ENCODE measurements around the gene TMEM63B. TPM values are rescaled to one million over a fixed set of nuclear protein-coding genes. Genes with fewer than 3 reads are reported as not detected.
A peak's percentile ranks its signal among the peaks of the same experiment; 100 is the strongest.

TMEM63B gene
- total RNA-seq, 1 donor from 2014 or later: 33.4 TPM

DNA sequence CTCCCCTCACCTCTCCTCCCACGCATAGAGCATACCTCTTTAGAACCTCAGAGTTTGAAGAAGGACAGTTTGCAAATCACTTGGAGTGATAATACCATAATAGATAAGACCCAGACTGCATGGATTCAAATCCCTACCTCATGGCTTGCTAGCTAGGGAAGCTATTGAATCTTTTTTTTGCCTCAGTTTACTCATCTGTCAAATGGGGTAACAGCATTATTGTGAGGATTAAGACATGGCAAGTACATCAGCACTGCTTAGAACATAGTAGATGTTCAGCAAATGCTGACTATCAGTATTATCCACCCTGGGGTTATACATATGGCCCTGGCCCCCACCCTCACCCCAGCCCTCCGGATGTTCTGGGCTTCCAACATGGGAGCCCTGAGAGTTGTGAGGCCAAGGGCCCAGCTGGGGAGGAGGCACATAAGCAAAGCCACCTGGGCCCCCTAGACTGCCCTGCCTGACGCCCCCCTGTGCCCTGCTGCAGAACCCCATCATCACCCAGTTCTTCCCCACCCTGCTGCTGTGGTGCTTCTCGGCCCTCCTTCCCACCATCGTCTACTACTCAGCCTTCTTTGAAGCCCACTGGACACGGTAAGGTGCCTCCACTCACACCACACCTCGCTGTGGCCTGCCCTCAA lies 22.1 kb downstream of the TMEM63B start:
- Mint-ChIP-seq H3K4me3 (ENCODE audit: unreplicated experiment) (peak overlapping the region; percentile 28), H3K4me1 (ENCODE audit: unreplicated experiment) (no peaks in the 10 kb centered on the region), H3K27ac (ENCODE audit: unreplicated experiment) (no peak overlapping the region), H3K9me3 (ENCODE audit: unreplicated experiment) (no peaks in the 10 kb centered on the region), H3K36me3 (ENCODE audit: low read depth, unreplicated experiment) (peaks cover 21% of the 10 kb centered on the region), H3K27me3 (ENCODE audit: unreplicated experiment) (peaks cover 12% of the 10 kb centered on the region)
- TF ChIP-seq CTCF (IDR thresholded peaks at IDR 0.05; ENCODE audit: unreplicated experiment): no peak
- DNase-seq (ENCODE audit: low spot score): no peak

GRCh38 chr6:44150317-44150917 lies 23.1 kb downstream of the TMEM63B start:
- Mint-ChIP-seq H3K4me3 (ENCODE audit: unreplicated experiment) (peak overlapping the region; percentile 49), H3K27ac (ENCODE audit: unreplicated experiment) (no peak overlapping the region), H3K27me3 (ENCODE audit: unreplicated experiment) (peaks cover 12% of the 10 kb centered on the region)

DNA sequence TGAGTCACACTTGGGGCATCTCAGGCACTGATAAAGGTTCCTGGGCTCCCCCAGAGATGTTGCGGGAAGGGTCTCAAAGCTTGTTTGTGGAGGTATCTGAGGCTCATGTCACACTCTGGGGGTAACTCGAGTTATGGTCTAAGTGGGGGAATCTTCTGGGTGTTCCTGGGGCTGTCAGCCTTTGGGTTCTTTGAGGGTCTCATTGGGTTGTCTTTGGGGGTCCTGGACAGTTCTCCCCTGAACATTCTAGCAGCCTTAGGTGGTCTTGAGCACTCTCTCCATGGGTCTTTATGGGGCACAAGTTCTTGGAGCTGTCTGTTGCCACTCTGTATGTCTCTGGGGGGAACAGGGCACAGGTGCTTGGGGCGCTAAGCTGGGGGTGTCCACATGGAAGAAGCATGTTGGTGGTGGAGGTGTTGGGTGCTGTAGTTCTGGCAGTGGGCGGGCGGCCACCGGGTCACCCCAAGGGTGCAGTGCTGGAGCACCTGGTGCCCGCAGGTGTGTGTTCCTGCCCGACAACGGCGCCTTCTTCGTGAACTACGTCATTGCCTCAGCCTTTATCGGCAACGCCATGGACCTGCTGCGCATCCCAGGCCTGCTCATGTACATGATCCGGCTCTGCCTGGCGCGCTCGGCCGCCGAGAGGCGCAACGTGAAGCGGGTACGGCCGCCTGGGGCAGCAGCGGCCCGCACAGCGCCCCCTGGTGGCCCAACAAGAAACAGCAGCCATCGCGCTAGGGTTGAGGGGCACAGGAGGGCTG lies 24.2 kb downstream of the TMEM63B start:
- DNase-seq (ENCODE audit: low spot score): peak; percentile 92
- Mint-ChIP-seq H3K27ac (ENCODE audit: unreplicated experiment) (no peak overlapping the region), H3K4me3 (ENCODE audit: unreplicated experiment) (no peak overlapping the region), H3K36me3 (ENCODE audit: low read depth, unreplicated experiment) (peaks cover 21% of the 10 kb centered on the region), H3K4me1 (ENCODE audit: unreplicated experiment) (no peaks in the 10 kb centered on the region), H3K27me3 (ENCODE audit: unreplicated experiment) (peaks cover 10% of the 10 kb centered on the region), H3K9me3 (ENCODE audit: unreplicated experiment) (no peaks in the 10 kb centered on the region)
- peak; percentile 100 for TF ChIP-seq CTCF (IDR thresholded peaks at IDR 0.05; ENCODE audit: unreplicated experiment)

More at GRCh38 chr6:44150317-44150917, 23.1 kb downstream of the TMEM63B start:
- Mint-ChIP-seq H3K4me1 (ENCODE audit: unreplicated experiment) (no peaks in the 10 kb centered on the region), H3K36me3 (ENCODE audit: low read depth, unreplicated experiment) (peaks cover 21% of the 10 kb centered on the region), H3K9me3 (ENCODE audit: unreplicated experiment) (no peaks in the 10 kb centered on the region)
- TF ChIP-seq CTCF (IDR thresholded peaks at IDR 0.05; ENCODE audit: unreplicated experiment): no peak
- no peak for DNase-seq (ENCODE audit: low spot score)

GRCh38 chr6:44152109-44152461 lies 24.7 kb downstream of the TMEM63B start:
- Mint-ChIP-seq H3K9me3 (ENCODE audit: unreplicated experiment) (no peaks in the 10 kb centered on the region), H3K27me3 (ENCODE audit: unreplicated experiment) (peaks cover 10% of the 10 kb centered on the region), H3K4me1 (ENCODE audit: unreplicated experiment) (no peaks in the 10 kb centered on the region), H3K27ac (ENCODE audit: unreplicated experiment) (no peak overlapping the region), H3K4me3 (ENCODE audit: unreplicated experiment) (no peak overlapping the region), H3K36me3 (ENCODE audit: low read depth, unreplicated experiment) (peaks cover 21% of the 10 kb centered on the region)
- no peak for DNase-seq (ENCODE audit: low spot score)
- TF ChIP-seq CTCF (IDR thresholded peaks at IDR 0.05; ENCODE audit: unreplicated experiment): no peak

DNA sequence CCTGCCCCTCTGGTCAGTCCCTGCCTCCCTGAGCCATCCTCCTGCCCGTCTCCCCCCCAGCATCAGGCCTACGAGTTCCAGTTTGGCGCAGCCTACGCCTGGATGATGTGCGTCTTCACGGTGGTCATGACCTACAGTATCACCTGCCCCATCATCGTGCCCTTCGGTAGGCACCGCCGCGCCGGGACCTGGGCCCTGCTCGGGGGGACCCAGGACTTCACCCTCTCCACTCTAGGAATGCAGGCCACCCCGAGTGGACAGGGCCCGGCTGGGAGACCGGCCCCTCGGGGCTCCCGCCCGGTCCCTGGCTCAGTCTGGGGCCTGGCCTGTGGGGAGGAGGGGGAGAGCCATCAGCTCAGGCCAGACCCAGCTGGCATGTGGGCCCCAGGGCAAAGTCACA lies 25.2 kb downstream of the TMEM63B start:
- H3K27ac Mint-ChIP-seq (ENCODE audit: unreplicated experiment): no peak overlapping the region
- peaks cover 7% of the 10 kb centered on the region for H3K27me3 Mint-ChIP-seq (ENCODE audit: unreplicated experiment)
- no peak for DNase-seq (ENCODE audit: low spot score)
- H3K4me1 Mint-ChIP-seq (ENCODE audit: unreplicated experiment): no peaks in the 10 kb centered on the region
- peaks cover 21% of the 10 kb centered on the region for H3K36me3 Mint-ChIP-seq (ENCODE audit: low read depth, unreplicated experiment)
- no peaks in the 10 kb centered on the region for H3K9me3 Mint-ChIP-seq (ENCODE audit: unreplicated experiment)
- TF ChIP-seq CTCF (IDR thresholded peaks at IDR 0.05; ENCODE audit: unreplicated experiment): no peak
- no peak overlapping the region for H3K4me3 Mint-ChIP-seq (ENCODE audit: unreplicated experiment)
